Ishikawa (cell line): ENCODE data around the gene BPTF.
A peak's percentile ranks its signal among the peaks of the same experiment; 100 is the strongest.

Source experiments
- CEBPB ChIP-seq: IDR thresholded peaks from 2 replicates; pipeline ENCODE4 v1.6.1; 2012
- CREB1 ChIP-seq: IDR thresholded peaks from 2 replicates; pipeline ENCODE4 v1.6.1; 2012; ENCODE audit warnings: low read depth
- EGR1 ChIP-seq: IDR thresholded peaks from 2 replicates; pipeline ENCODE4 v1.6.1; 2012
- EP300 ChIP-seq: IDR thresholded peaks from 2 replicates; pipeline ENCODE4 v1.6.1; 2012; ENCODE audit warnings: borderline replicate concordance
- FOXM1 ChIP-seq: IDR thresholded peaks from 2 replicates; pipeline ENCODE4 v1.6.1; 2012; ENCODE audit warnings: low read depth, borderline replicate concordance
- NFIC ChIP-seq: IDR thresholded peaks from 2 replicates; pipeline ENCODE4 v1.6.1; 2012
- RAD21 ChIP-seq: IDR thresholded peaks from 2 replicates; pipeline ENCODE4 v1.6.1; 2012; ENCODE audit warnings: low read depth
- TAF1 ChIP-seq: IDR thresholded peaks from 2 replicates; pipeline ENCODE4 v1.6.1; 2012; ENCODE audit warnings: low read depth, mild to moderate bottlenecking
- TCF12 ChIP-seq: IDR thresholded peaks from 2 replicates; pipeline ENCODE4 v1.6.1; 2012; ENCODE audit warnings: low read depth
- TEAD4 ChIP-seq: IDR thresholded peaks from 2 replicates; pipeline ENCODE4 v1.6.1; 2012
- YY1 ChIP-seq: IDR thresholded peaks from 2 replicates; pipeline ENCODE4 v1.6.1; 2012; ENCODE audit warnings: low read depth
- ZBTB7A ChIP-seq: IDR thresholded peaks from 2 replicates; pipeline ENCODE4 v1.6.1; 2012; ENCODE audit warnings: low read depth
- TF ChIP-seq, protein P1 (sequence below): IDR thresholded peaks from 2 replicates; pipeline ENCODE4 v1.6.1; 2012
- TF ChIP-seq, protein P2 (sequence below): IDR thresholded peaks from 2 replicates; pipeline ENCODE4 v1.6.1; 2012
- TF ChIP-seq, protein P3 (sequence below): IDR thresholded peaks from 2 replicates; pipeline ENCODE4 v1.6.1; 2012; ENCODE audit warnings: low read depth, mild to moderate bottlenecking

Gene BPTF, protein sequence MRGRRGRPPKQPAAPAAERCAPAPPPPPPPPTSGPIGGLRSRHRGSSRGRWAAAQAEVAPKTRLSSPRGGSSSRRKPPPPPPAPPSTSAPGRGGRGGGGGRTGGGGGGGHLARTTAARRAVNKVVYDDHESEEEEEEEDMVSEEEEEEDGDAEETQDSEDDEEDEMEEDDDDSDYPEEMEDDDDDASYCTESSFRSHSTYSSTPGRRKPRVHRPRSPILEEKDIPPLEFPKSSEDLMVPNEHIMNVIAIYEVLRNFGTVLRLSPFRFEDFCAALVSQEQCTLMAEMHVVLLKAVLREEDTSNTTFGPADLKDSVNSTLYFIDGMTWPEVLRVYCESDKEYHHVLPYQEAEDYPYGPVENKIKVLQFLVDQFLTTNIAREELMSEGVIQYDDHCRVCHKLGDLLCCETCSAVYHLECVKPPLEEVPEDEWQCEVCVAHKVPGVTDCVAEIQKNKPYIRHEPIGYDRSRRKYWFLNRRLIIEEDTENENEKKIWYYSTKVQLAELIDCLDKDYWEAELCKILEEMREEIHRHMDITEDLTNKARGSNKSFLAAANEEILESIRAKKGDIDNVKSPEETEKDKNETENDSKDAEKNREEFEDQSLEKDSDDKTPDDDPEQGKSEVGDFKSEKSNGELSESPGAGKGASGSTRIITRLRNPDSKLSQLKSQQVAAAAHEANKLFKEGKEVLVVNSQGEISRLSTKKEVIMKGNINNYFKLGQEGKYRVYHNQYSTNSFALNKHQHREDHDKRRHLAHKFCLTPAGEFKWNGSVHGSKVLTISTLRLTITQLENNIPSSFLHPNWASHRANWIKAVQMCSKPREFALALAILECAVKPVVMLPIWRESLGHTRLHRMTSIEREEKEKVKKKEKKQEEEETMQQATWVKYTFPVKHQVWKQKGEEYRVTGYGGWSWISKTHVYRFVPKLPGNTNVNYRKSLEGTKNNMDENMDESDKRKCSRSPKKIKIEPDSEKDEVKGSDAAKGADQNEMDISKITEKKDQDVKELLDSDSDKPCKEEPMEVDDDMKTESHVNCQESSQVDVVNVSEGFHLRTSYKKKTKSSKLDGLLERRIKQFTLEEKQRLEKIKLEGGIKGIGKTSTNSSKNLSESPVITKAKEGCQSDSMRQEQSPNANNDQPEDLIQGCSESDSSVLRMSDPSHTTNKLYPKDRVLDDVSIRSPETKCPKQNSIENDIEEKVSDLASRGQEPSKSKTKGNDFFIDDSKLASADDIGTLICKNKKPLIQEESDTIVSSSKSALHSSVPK (N-terminal part only)

DNA sequence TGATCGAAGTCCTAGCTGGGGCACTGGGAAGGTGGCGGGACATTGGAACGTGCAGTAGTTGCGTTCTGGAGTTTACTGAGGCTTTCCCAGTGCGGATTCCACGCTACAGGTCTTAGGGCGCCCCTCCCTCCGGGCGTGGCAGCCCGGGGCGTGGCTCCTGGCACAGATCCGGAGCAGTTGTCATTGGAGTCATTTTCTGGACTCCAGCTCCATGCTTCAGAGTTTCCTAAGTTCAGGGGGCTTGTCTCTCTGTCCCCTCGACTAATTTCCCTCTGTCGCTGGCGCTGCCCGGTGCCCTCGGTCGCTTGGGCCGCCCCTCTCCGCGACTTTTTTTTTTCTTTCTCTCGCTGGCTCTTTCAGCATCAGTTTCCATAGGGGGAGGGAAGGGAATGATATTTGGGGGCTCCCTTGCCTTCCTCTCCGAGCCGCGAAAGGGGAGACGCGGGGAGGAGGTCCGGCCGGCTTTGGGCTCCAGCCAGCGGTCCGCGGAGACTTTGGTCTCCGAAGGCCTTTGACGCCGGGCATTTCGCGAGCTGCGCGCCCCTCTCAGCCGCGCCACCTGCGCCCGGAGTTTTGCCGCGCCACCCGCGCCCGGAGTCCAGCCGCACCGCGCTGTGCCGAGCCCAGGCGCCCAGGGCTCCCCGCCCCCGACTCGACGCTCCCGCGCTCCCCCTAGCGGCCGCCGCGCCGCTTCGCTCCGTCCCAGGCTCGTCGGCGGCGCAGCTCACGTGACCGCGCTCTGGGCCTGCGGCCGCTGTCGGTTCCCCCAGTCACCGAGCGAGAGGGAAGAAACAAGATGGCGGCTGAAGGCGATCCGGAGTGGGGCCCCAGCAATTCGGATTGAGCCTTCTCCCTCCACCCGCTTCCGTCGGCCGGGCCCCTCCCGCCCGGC lies at the start of gene BPTF:
Gene BPTF (plus strand): TSS at position 769 of the 892 bp plus-strand sequence. CDS start 222 bp downstream, outside the sequence.
- TF ChIP-seq TCF12 (no peak), TAF1 (peak; percentile 89), CREB1 (no peak), CEBPB (no peak), ZBTB7A (peak; percentile 34; the same call in 1 of the 2 replicates), FOXM1 (no peak), TEAD4 (0 out of 2 replicates have a peak, but pooled peaks have one; percentile 27), YY1 (peak; percentile 90), NFIC (peak; percentile 27), EP300 (0 out of 2 replicates have a peak, but pooled peaks have one; percentile 24), RAD21 (peak; percentile 48; the same call in 1 of the 2 replicates), EGR1 (peak; percentile 72)
- TF ChIP-seq, protein P1, sequence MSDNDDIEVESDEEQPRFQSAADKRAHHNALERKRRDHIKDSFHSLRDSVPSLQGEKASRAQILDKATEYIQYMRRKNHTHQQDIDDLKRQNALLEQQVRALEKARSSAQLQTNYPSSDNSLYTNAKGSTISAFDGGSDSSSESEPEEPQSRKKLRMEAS, result peak; percentile 78
- TF ChIP-seq, protein P2, sequence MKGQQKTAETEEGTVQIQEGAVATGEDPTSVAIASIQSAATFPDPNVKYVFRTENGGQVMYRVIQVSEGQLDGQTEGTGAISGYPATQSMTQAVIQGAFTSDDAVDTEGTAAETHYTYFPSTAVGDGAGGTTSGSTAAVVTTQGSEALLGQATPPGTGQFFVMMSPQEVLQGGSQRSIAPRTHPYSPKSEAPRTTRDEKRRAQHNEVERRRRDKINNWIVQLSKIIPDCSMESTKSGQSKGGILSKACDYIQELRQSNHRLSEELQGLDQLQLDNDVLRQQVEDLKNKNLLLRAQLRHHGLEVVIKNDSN, result peak; percentile 98
- TF ChIP-seq, protein P3, sequence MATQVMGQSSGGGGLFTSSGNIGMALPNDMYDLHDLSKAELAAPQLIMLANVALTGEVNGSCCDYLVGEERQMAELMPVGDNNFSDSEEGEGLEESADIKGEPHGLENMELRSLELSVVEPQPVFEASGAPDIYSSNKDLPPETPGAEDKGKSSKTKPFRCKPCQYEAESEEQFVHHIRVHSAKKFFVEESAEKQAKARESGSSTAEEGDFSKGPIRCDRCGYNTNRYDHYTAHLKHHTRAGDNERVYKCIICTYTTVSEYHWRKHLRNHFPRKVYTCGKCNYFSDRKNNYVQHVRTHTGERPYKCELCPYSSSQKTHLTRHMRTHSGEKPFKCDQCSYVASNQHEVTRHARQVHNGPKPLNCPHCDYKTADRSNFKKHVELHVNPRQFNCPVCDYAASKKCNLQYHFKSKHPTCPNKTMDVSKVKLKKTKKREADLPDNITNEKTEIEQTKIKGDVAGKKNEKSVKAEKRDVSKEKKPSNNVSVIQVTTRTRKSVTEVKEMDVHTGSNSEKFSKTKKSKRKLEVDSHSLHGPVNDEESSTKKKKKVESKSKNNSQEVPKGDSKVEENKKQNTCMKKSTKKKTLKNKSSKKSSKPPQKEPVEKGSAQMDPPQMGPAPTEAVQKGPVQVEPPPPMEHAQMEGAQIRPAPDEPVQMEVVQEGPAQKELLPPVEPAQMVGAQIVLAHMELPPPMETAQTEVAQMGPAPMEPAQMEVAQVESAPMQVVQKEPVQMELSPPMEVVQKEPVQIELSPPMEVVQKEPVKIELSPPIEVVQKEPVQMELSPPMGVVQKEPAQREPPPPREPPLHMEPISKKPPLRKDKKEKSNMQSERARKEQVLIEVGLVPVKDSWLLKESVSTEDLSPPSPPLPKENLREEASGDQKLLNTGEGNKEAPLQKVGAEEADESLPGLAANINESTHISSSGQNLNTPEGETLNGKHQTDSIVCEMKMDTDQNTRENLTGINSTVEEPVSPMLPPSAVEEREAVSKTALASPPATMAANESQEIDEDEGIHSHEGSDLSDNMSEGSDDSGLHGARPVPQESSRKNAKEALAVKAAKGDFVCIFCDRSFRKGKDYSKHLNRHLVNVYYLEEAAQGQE, result no peak

DNA sequence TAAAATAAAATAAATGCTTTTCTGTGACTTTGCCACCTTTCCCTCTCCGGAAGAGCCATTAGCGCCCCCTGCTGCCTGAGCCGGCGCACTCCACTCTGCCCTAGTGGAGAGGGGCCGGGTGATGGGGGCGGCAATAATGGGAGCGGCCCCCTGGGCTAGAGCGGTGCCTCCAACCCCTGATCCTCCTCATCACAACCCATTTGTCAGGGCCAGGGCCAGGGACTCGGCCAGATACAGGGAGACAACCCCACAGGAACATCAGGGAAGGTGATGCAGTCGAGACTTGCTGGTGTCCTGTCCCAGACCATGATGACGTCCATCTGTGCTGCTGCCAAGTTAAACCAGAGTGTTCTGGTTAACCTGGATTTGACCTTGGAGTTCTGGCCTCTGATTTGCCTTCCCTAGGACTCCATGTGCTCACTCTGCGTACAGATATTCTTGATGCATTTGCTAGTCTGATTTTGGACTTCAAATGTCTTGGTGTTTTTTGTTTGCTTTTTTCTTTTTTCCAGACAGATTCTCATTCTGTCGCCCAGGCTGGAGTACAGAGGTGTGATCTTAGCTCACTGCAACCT lies 46.1 kb upstream of the BPTF start:
- TF ChIP-seq FOXM1 (no peak), ZBTB7A (peak; percentile 91), RAD21 (peak; percentile 65), TCF12 (no peak)
- TF ChIP-seq, protein P1, result no peak

DNA sequence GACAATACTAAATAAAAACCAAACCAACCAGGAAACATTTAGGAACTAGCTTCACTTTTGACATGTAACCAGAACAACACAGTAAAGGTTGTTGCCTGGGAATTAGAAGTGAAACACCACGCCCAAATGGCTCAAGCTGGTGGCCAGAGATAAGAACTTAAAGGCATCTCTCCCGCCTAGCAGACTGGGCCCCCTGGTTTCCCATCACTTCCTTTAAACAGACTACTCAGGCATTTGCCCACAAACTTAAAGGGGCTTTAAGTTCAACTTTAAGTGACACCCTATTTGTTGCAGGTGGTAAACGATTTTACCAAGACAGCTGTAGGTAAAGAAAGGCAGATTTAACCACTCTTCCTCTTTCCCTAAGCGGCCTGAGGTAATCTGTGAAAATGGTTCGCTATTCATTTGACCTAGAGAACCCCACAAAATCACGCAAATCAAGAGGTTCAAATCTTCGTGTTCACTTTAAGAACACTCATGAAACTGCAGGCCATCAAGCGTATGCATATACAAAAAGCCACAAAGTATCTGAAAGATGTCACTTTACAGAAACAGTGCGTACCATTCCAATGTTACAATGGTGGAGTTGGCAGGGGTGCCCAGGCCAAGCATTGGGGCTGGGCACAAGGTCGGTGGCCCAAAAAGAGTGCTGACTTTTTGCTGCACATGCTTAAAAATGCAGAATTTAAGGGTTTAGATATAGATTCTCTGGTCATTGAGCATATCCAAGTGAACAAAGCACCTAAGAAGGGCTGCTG lies 40.8 kb upstream of the BPTF start:
- TF ChIP-seq, protein P1, result no peak
- TF ChIP-seq NFIC (no peak), YY1 (no peak), FOXM1 (no peak), EP300 (no peak), TAF1 (no peak), EGR1 (no peak), TCF12 (no peak), CREB1 (no peak), ZBTB7A (no peak), CEBPB (no peak), RAD21 (no peak), TEAD4 (no peak)
- TF ChIP-seq, protein P3, result no peak
- TF ChIP-seq, protein P2, result no peak
